ENCODE data around the gene PLA2G4F. TPM values are rescaled to one million over a fixed set of nuclear protein-coding genes. Genes with fewer than 3 reads are reported as not detected.

Gene PLA2G4F
- total RNA-seq, 5 donors from 2014 or later (not counting 1 experiment from before 2014, with no cell fraction given) = 0.10 to 0.23 (median 0.16) TPM; not detected in 2

DNA sequence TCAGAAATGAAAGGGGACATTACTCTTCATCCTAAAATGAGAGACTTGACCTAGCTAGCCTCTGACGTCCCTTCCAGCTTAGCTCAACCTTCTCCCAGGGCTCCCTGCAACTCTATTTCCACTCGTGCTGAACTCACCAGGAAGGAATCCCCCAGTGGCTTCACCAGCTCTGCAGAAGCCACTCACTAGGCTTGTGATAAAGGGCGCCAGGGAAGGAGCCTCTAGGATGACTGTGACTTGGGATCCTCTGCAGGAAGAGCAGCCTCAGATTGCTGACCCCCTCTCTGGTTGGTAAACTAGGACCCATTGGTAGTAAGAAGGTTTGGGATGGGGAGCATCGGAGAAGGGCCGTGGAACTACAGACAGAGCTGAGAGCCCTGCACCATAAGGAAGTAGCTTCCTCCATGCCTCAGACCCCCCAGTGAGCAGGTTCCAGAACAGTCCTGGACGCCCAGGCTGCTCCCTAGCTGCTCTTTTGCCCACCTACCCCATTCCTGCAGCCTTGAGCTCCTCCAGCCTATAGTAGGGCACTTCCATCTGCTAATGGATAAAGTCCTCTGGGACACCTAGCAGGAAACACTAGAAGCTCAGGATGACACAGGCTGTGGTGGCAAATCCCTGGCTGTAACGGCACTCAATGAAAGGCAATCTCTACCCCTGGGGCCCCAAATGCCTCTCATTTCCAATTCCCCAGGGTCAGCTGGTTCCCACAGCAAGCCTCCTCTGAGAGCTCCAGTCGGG lies 26.0 kb downstream of the PLA2G4F start:
- H3K4me1 Mint-ChIP-seq = no peaks in the 10 kb centered on the region
- no peak for DNase-seq
- no peak overlapping the region for H3K4me3 Mint-ChIP-seq
- Histone ChIP-seq H3K27me3 (replicated peaks in 1 of 2; ENCODE audit: control insufficient read depth in 2 of 2, extremely low read depth in 1 of 2, insufficient read depth in 2 of 2, low read length in 1 of 2) (peaks cover 0 to 30% of the 10 kb centered on the region in 2 experiments), H3K9me3 (no peaks in the 10 kb centered on the region), H3K4me3 (ENCODE audit: control insufficient read depth in 1 of 2, extremely low read depth in 1 of 2, low read length in 1 of 2) (no peak overlapping the region), H3K4me1 (ENCODE audit: control insufficient read depth in 1 of 2, extremely low read depth in 1 of 2, insufficient read depth in 2 of 2, low read length in 2 of 2) (no peaks in the 10 kb centered on the region), H3K36me3 (ENCODE audit: control insufficient read depth in 2 of 2, extremely low read depth in 1 of 2, insufficient read depth in 1 of 2, low read length in 1 of 2) (no peaks in the 10 kb centered on the region), H3K27ac (ENCODE audit: low read length) (no peak overlapping the region)
- 55% methylated on average over 5 of the region's 8 CpGs for WGBS (ENCODE audit: insufficient coverage)
- ChIA-PET POLR2A (no interaction called here), CTCF (no interaction called here)
- no peak overlapping the region for H3K27ac Mint-ChIP-seq
- ATAC-seq (replicated peaks in 1 of 4) = no peak
- no peaks in the 10 kb centered on the region for H3K9me3 Mint-ChIP-seq
- peaks cover 10 to 21% of the 10 kb centered on the region in 2 donors for H3K27me3 Mint-ChIP-seq
- no peaks in the 10 kb centered on the region for H3K36me3 Mint-ChIP-seq

GRCh38 chr15:42129364-42129763 lies 27.1 kb downstream of the PLA2G4F start:
- Histone ChIP-seq H3K9me3 (no peaks in the 10 kb centered on the region), H3K36me3 (ENCODE audit: control insufficient read depth in 2 of 2, extremely low read depth in 1 of 2, insufficient read depth in 1 of 2, low read length in 1 of 2) (no peaks in the 10 kb centered on the region), H3K4me1 (ENCODE audit: control insufficient read depth in 1 of 2, extremely low read depth in 1 of 2, insufficient read depth in 2 of 2, low read length in 2 of 2) (no peaks in the 10 kb centered on the region), H3K4me3 (ENCODE audit: control insufficient read depth in 1 of 2, extremely low read depth in 1 of 2, low read length in 1 of 2) (no peak overlapping the region), H3K27me3 (replicated peaks in 1 of 2; ENCODE audit: control insufficient read depth in 2 of 2, extremely low read depth in 1 of 2, insufficient read depth in 2 of 2, low read length in 1 of 2) (peaks cover 0 to 30% of the 10 kb centered on the region in 2 experiments), H3K27ac (ENCODE audit: low read length) (no peak overlapping the region)
- POLR2A ChIA-PET = no interaction called here
- no peak overlapping the region for H3K4me3 Mint-ChIP-seq
- no peaks in the 10 kb centered on the region for H3K36me3 Mint-ChIP-seq
- WGBS (ENCODE audit: insufficient coverage) = no CpG with 5 or more reads among the region's 2 CpGs
- peaks cover 10 to 21% of the 10 kb centered on the region in 2 donors for H3K27me3 Mint-ChIP-seq
- no peaks in the 10 kb centered on the region for H3K9me3 Mint-ChIP-seq
- no peak for DNase-seq
- CTCF ChIA-PET = no interaction called here
- no peaks in the 10 kb centered on the region for H3K4me1 Mint-ChIP-seq
- ATAC-seq (replicated peaks in 1 of 4) = no peak
- H3K27ac Mint-ChIP-seq = no peak overlapping the region

DNA sequence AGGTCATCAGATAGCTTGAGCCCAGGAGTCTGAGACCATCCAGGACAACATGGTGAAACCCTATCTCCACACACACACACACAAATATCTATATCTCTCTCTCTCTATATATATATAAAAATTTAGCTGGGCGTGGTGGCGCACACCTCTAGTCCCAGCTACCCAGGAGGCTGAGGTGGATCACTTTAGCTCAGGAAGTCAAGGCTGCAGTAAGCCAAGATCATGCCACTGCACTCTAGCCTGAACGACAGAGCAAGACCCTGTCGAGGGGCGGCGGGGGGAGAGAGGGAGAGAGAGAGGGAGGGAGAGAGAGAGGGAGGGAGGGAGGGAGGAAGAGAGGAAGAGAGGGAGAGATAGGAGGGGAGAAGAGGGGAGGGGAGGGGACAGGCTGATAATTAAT lies 28.0 kb downstream of the PLA2G4F start:
- H3K4me3 ChIP-seq (ENCODE audit: control insufficient read depth in 1 of 2, extremely low read depth in 1 of 2, low read length in 1 of 2) = no peak overlapping the region
- H3K36me3 ChIP-seq (ENCODE audit: control insufficient read depth in 2 of 2, extremely low read depth in 1 of 2, insufficient read depth in 1 of 2, low read length in 1 of 2) = no peaks in the 10 kb centered on the region
- H3K9me3 ChIP-seq = no peaks in the 10 kb centered on the region
- peaks cover 0 to 26% of the 10 kb centered on the region in 2 experiments for H3K27me3 ChIP-seq (replicated peaks in 1 of 2; ENCODE audit: control insufficient read depth in 2 of 2, extremely low read depth in 1 of 2, insufficient read depth in 2 of 2, low read length in 1 of 2)
- ATAC-seq (replicated peaks in 1 of 4) (no peak), DNase-seq (no peak)
- no peak overlapping the region for H3K4me3 Mint-ChIP-seq
- no peak overlapping the region for H3K27ac ChIP-seq (ENCODE audit: low read length)
- no peaks in the 10 kb centered on the region for H3K4me1 ChIP-seq (ENCODE audit: control insufficient read depth in 1 of 2, extremely low read depth in 1 of 2, insufficient read depth in 2 of 2, low read length in 2 of 2)
- H3K27me3 Mint-ChIP-seq = peaks cover 10 to 21% of the 10 kb centered on the region in 2 donors
- H3K4me1 Mint-ChIP-seq = no peaks in the 10 kb centered on the region
- POLR2A ChIA-PET = no interaction called here
- no peak overlapping the region for H3K27ac Mint-ChIP-seq
- H3K36me3 Mint-ChIP-seq = no peaks in the 10 kb centered on the region
- H3K9me3 Mint-ChIP-seq = no peaks in the 10 kb centered on the region
- WGBS (ENCODE audit: insufficient coverage) = 86% methylated on average over 1 of the region's 6 CpGs
- CTCF ChIA-PET = no interaction called here

- no peaks in the 10 kb centered on the region for H3K36me3 ChIP-seq (ENCODE audit: control insufficient read depth in 2 of 2, extremely low read depth in 1 of 2, insufficient read depth in 1 of 2, low read length in 1 of 2)
- ATAC-seq (replicated peaks in 1 of 4) = no peak
Measured at GRCh38 chr15:42123546-42123945, 32.9 kb downstream of the PLA2G4F start.

GRCh38 chr15:42121682-42122081 lies 34.8 kb downstream of the PLA2G4F start:
- Histone ChIP-seq H3K4me1 (ENCODE audit: control insufficient read depth in 1 of 2, extremely low read depth in 1 of 2, insufficient read depth in 2 of 2, low read length in 2 of 2) (no peaks in the 10 kb centered on the region), H3K27ac (ENCODE audit: low read length) (no peak overlapping the region), H3K4me3 (ENCODE audit: control insufficient read depth in 1 of 2, extremely low read depth in 1 of 2, low read length in 1 of 2) (no peak overlapping the region), H3K36me3 (ENCODE audit: control insufficient read depth in 2 of 2, extremely low read depth in 1 of 2, insufficient read depth in 1 of 2, low read length in 1 of 2) (no peaks in the 10 kb centered on the region), H3K27me3 (replicated peaks in 1 of 2; ENCODE audit: control insufficient read depth in 2 of 2, extremely low read depth in 1 of 2, insufficient read depth in 2 of 2, low read length in 1 of 2) (peaks cover 0 to 6% of the 10 kb centered on the region in 2 experiments), H3K9me3 (no peaks in the 10 kb centered on the region)
- Mint-ChIP-seq H3K27ac (no peak overlapping the region), H3K27me3 (no peaks in the 10 kb centered on the region), H3K4me1 (peaks cover 0 to 10% (median 0%) of the 10 kb centered on the region in 3 donors), H3K36me3 (no peaks in the 10 kb centered on the region), H3K4me3 (no peak overlapping the region), H3K9me3 (no peaks in the 10 kb centered on the region)
- 75% methylated on average over 2 of the region's 2 CpGs for WGBS (ENCODE audit: insufficient coverage)
- POLR2A ChIA-PET = interaction anchor here in 1 of 2 donors (0.7 kb wide), 1 partner anchor 16 kb away, joined by 5 read pairs; no protein-coding TSS in a partner anchor
- DNase-seq (no peak), ATAC-seq (replicated peaks in 1 of 4) (no peak)
- CTCF ChIA-PET = no interaction called here

More at GRCh38 chr15:42123546-42123945, 32.9 kb downstream of the PLA2G4F start:
- WGBS (ENCODE audit: insufficient coverage) = no CpG with 5 or more reads among the region's 3 CpGs
- ChIA-PET POLR2A (no interaction called here), CTCF (no interaction called here)
- Histone ChIP-seq H3K27ac (ENCODE audit: low read length) (no peak overlapping the region), H3K4me1 (ENCODE audit: control insufficient read depth in 1 of 2, extremely low read depth in 1 of 2, insufficient read depth in 2 of 2, low read length in 2 of 2) (no peaks in the 10 kb centered on the region), H3K9me3 (no peaks in the 10 kb centered on the region), H3K4me3 (ENCODE audit: control insufficient read depth in 1 of 2, extremely low read depth in 1 of 2, low read length in 1 of 2) (no peak overlapping the region), H3K27me3 (replicated peaks in 1 of 2; ENCODE audit: control insufficient read depth in 2 of 2, extremely low read depth in 1 of 2, insufficient read depth in 2 of 2, low read length in 1 of 2) (peaks cover 0 to 16% of the 10 kb centered on the region in 2 experiments)
- H3K27ac Mint-ChIP-seq = no peak overlapping the region
- H3K27me3 Mint-ChIP-seq = peaks cover 0 to 4% of the 10 kb centered on the region in 2 donors
- no peak overlapping the region for H3K4me3 Mint-ChIP-seq
- peaks cover 0 to 8% (median 0%) of the 10 kb centered on the region in 3 donors for H3K4me1 Mint-ChIP-seq
- H3K36me3 Mint-ChIP-seq = no peaks in the 10 kb centered on the region
- H3K9me3 Mint-ChIP-seq = no peaks in the 10 kb centered on the region
- no peak for DNase-seq

DNA sequence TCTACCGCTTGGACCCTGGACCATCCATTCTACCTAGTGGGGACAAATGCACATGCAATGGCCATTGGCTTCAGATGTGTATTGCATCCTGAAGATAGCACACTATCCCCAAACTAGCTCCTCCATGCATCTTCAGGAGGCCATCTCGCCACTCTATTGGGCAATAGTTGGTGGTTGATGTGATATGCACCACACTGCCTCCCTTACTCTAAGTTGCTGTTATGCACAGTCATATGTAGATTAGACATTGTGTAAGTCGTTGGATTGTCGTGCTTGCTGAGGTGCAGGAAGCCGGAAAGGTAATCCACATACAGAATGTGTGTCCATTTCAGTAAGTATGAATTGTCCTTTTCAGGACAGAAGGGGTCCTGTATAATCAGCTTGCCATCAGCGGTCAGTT lies 35.4 kb downstream of the PLA2G4F start:
- CTCF ChIA-PET = no interaction called here
- Mint-ChIP-seq H3K36me3 (no peaks in the 10 kb centered on the region), H3K4me1 (peaks cover 0 to 10% (median 0%) of the 10 kb centered on the region in 3 donors), H3K9me3 (no peaks in the 10 kb centered on the region), H3K27me3 (no peaks in the 10 kb centered on the region), H3K4me3 (no peak overlapping the region), H3K27ac (no peak overlapping the region)
- H3K27ac ChIP-seq (ENCODE audit: low read length) = no peak overlapping the region
- H3K4me3 ChIP-seq (ENCODE audit: control insufficient read depth in 1 of 2, extremely low read depth in 1 of 2, low read length in 1 of 2) = no peak overlapping the region
- 89% methylated on average over 4 of the region's 6 CpGs for WGBS (ENCODE audit: insufficient coverage)
- ATAC-seq (replicated peaks in 1 of 4) = no peak
- POLR2A ChIA-PET = no interaction called here
- no peaks in the 10 kb centered on the region for H3K4me1 ChIP-seq (ENCODE audit: control insufficient read depth in 1 of 2, extremely low read depth in 1 of 2, insufficient read depth in 2 of 2, low read length in 2 of 2)
- no peaks in the 10 kb centered on the region for H3K9me3 ChIP-seq
- H3K27me3 ChIP-seq (replicated peaks in 1 of 2; ENCODE audit: control insufficient read depth in 2 of 2, extremely low read depth in 1 of 2, insufficient read depth in 2 of 2, low read length in 1 of 2) = peaks cover 0 to 6% of the 10 kb centered on the region in 2 experiments
- H3K36me3 ChIP-seq (ENCODE audit: control insufficient read depth in 2 of 2, extremely low read depth in 1 of 2, insufficient read depth in 1 of 2, low read length in 1 of 2) = no peaks in the 10 kb centered on the region
- DNase-seq = no peak
